GM18526 (cell line): ENCODE measurements around the gene KMT2E.

Experiments
- POLR2A ChIP-seq: IDR thresholded peaks from 3 replicates; pipeline ENCODE4 v1.6.1; 2011; ENCODE audit not compliant: insufficient read length; ENCODE audit errors: extremely low read depth

The KMT2E gene

GRCh38 chr7:105139381-105139780, 125.4 kb downstream of the KMT2E start:
- no peak for TF ChIP-seq POLR2A

DNA sequence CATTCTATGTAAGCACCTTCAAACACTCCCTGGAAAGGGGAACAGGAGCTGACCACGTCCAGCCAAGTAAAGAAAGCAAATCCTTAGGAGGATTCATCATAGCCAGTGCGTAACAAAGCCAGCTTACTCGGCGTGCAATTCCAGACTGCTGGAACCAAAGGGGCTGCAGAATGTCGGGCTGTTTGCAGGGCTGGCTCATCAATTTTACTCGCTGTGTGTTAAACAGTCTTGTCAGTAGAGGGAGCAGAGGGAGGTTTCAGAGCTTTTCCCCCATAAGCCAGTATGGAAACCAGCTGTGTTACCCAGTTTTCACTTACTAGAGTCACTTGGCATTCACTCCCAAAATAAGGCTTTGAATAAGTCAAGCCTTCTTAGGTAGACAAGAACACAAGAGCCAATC, 127.1 kb downstream of the KMT2E start:
- no peak for TF ChIP-seq POLR2A

- TF ChIP-seq POLR2A = no peak
Measured at GRCh38 chr7:105149827-105150226, 135.8 kb downstream of the KMT2E start.

- no peak for TF ChIP-seq POLR2A
Measured at GRCh38 chr7:105151152-105151551, 137.1 kb downstream of the KMT2E start.

DNA sequence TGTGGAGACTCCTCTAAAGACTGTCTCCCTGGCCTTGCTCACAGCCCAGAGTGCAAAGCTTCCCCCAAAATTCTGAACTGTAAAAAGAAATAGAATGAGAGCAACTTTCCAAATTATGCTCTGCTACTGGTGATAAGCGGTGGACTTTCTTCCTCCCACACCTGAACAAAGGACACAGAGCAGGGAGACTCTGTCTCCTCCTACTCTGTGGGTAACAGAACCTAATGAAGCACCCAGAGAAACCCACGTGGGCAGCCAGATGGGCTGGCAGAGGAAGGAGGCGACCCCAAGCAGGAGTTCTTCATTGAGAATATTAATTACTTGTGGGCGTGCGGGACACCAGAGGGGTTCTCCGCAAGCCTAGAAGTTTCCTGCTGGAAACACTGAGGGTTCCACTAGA, 139.5 kb downstream of the KMT2E start:
- TF ChIP-seq POLR2A = no peak

- no peak for TF ChIP-seq POLR2A
Measured at GRCh38 chr7:105154084-105154483, 140.1 kb downstream of the KMT2E start.

- TF ChIP-seq POLR2A = no peak
Measured at GRCh38 chr7:105156731-105157130, 142.7 kb downstream of the KMT2E start.

- TF ChIP-seq POLR2A = no peak
Measured at GRCh38 chr7:105157278-105157677, 143.3 kb downstream of the KMT2E start.

- no peak for TF ChIP-seq POLR2A
Measured at GRCh38 chr7:105161366-105161765, 147.4 kb downstream of the KMT2E start.
